ENCODE results near the gene VWA8.

VWA8 gene

GRCh38 chr13:41554626-41555386 lies 406.1 kb downstream of the VWA8 start:
- no peaks in the 10 kb centered on the region for H3K36me3 ChIP-seq (replicated peaks)
- DNase-seq = no peak
- no peak for TF ChIP-seq CTCF (IDR thresholded peaks at IDR 0.05; ENCODE audit: low read depth, low read length, missing control alignments)
- in situ Hi-C loops (cut with HindIII; ENCODE audit: low pct_ligation_motif_present, low sequenced_read_pairs) = no loop called here
- H3K27ac ChIP-seq = no peak overlapping the region
- H3K27me3 ChIP-seq (replicated peaks) = no peaks in the 10 kb centered on the region
- no peak overlapping the region for H3K4me3 ChIP-seq (ENCODE audit: low read depth, low read length)

GRCh38 chr13:41554180-41554579 lies 406.7 kb downstream of the VWA8 start:
- Histone ChIP-seq H3K4me3 (ENCODE audit: low read depth, low read length) (no peak overlapping the region), H3K27ac (no peak overlapping the region), H3K36me3 (replicated peaks) (no peaks in the 10 kb centered on the region), H3K27me3 (replicated peaks) (no peaks in the 10 kb centered on the region)
- DNase-seq = no peak
- in situ Hi-C loops (cut with HindIII; ENCODE audit: low pct_ligation_motif_present, low sequenced_read_pairs) = no loop called here
- TF ChIP-seq CTCF (IDR thresholded peaks at IDR 0.05; ENCODE audit: low read depth, low read length, missing control alignments) = no peak

GRCh38 chr13:41552031-41552430 lies 408.9 kb downstream of the VWA8 start:
- no peak overlapping the region for H3K27ac ChIP-seq
- in situ Hi-C loops (cut with HindIII; ENCODE audit: low pct_ligation_motif_present, low sequenced_read_pairs) = no loop called here
- no peak for DNase-seq
- H3K36me3 ChIP-seq (replicated peaks) = no peaks in the 10 kb centered on the region
- no peak overlapping the region for H3K4me3 ChIP-seq (ENCODE audit: low read depth, low read length)
- no peaks in the 10 kb centered on the region for H3K27me3 ChIP-seq (replicated peaks)
- no peak for TF ChIP-seq CTCF (IDR thresholded peaks at IDR 0.05; ENCODE audit: low read depth, low read length, missing control alignments)

GRCh38 chr13:41550276-41550675 lies 410.6 kb downstream of the VWA8 start:
- DNase-seq = no peak
- in situ Hi-C loops (cut with HindIII; ENCODE audit: low pct_ligation_motif_present, low sequenced_read_pairs) = no loop called here
- Histone ChIP-seq H3K27ac (no peak overlapping the region), H3K4me3 (ENCODE audit: low read depth, low read length) (no peak overlapping the region), H3K27me3 (replicated peaks) (no peaks in the 10 kb centered on the region), H3K36me3 (replicated peaks) (no peaks in the 10 kb centered on the region)
- no peak for TF ChIP-seq CTCF (IDR thresholded peaks at IDR 0.05; ENCODE audit: low read depth, low read length, missing control alignments)

- in situ Hi-C loops (cut with HindIII; ENCODE audit: low pct_ligation_motif_present, low sequenced_read_pairs) = no loop called here
- DNase-seq = no peak
- no peak for TF ChIP-seq CTCF (IDR thresholded peaks at IDR 0.05; ENCODE audit: low read depth, low read length, missing control alignments)
These were observed 411.4 kb downstream of the VWA8 start for GRCh38 chr13:41549491-41549890.

GRCh38 chr13:41548910-41549309 lies 412.0 kb downstream of the VWA8 start:
- H3K4me3 ChIP-seq (ENCODE audit: low read depth, low read length) = no peak overlapping the region
- TF ChIP-seq CTCF (IDR thresholded peaks at IDR 0.05; ENCODE audit: low read depth, low read length, missing control alignments) = no peak
- no peaks in the 10 kb centered on the region for H3K36me3 ChIP-seq (replicated peaks)
- H3K27ac ChIP-seq = no peak overlapping the region
- no peak for DNase-seq
- H3K27me3 ChIP-seq (replicated peaks) = no peaks in the 10 kb centered on the region
- in situ Hi-C loops (cut with HindIII; ENCODE audit: low pct_ligation_motif_present, low sequenced_read_pairs) = no loop called here

More at GRCh38 chr13:41549491-41549890, 411.4 kb downstream of the VWA8 start:
- Histone ChIP-seq H3K27me3 (replicated peaks) (no peaks in the 10 kb centered on the region), H3K4me3 (ENCODE audit: low read depth, low read length) (no peak overlapping the region), H3K36me3 (replicated peaks) (no peaks in the 10 kb centered on the region), H3K27ac (no peak overlapping the region)
